ENCODE data around the gene COL16A1. TPM values are rescaled to one million over a fixed set of nuclear protein-coding genes. Genes with fewer than 3 reads are reported as not detected.

The COL16A1 gene
- polyA plus RNA-seq, 1 of the 3 experiments (the other 2 are of a cell fraction): 10.4 TPM

GRCh38 chr1:31644560-31645273, 59.1 kb downstream of the COL16A1 start, which contains the start of gene PEF1 (continued):
- TF ChIP-seq GABPA (IDR thresholded peaks at IDR 0.05; ENCODE audit: low read depth): peak; percentile 94
- no peak for TF ChIP-seq RXRA (IDR thresholded peaks at IDR 0.05; ENCODE audit: borderline replicate concordance, low read depth)
- peak; percentile 38 for TF ChIP-seq CHD2 (IDR thresholded peaks at IDR 0.05; ENCODE audit: low read length, partially characterized antibody)
- TF ChIP-seq RFX5 (IDR thresholded peaks at IDR 0.05; ENCODE audit: low read length): peak; percentile 82
- TF ChIP-seq NFIC (IDR thresholded peaks at IDR 0.05; ENCODE audit: borderline replicate concordance): no peak
- TF ChIP-seq USF2 (IDR thresholded peaks at IDR 0.05; ENCODE audit: borderline replicate concordance, low read depth, low read length): no peak
- no peak for TF ChIP-seq TCF12 (IDR thresholded peaks at IDR 0.05)
- no peak for TF ChIP-seq ZBTB33 (IDR thresholded peaks at IDR 0.05; ENCODE audit: borderline replicate concordance, low read depth)

GRCh38 chr1:31643976-31644559, 59.7 kb downstream of the COL16A1 start:
- peak overlapping the region; percentile 84 for H3K4me2 ChIP-seq
- no peak for DNase-seq
- H3K9ac ChIP-seq: peak overlapping the region; percentile 85
- peaks cover 9% of the 10 kb centered on the region for H3F3A ChIP-seq (replicated peaks; ENCODE audit: insufficient read depth)
- peaks cover 53% of the 10 kb centered on the region for H3K79me2 ChIP-seq (ENCODE audit: insufficient read depth)
- no peaks in the 10 kb centered on the region for H3K9me2 ChIP-seq
- H2AFZ ChIP-seq (ENCODE audit: low read depth): peak overlapping the region; percentile 77; the same call in 1 of the 2 replicates
- H3K27ac ChIP-seq (ENCODE audit: low read depth in 2 of 2, low read length in 1 of 2): peak overlapping the region; percentile 92 to 99
- no peaks in the 10 kb centered on the region for H3K27me3 ChIP-seq (ENCODE audit: insufficient read depth)
- H3K36me3 ChIP-seq (replicated peaks in 1 of 2; ENCODE audit: control insufficient read depth in 1 of 2, insufficient read depth in 2 of 2, low read length in 1 of 2): peaks cover 0 to 7% of the 10 kb centered on the region in 2 experiments
- H3K4me1 ChIP-seq (ENCODE audit: control insufficient read depth in 1 of 2, insufficient read depth in 2 of 2, low read depth in 1 of 2, low read length in 1 of 2): peaks cover 14 to 28% of the 10 kb centered on the region in 2 experiments; a peak in 3 of 4 replicates
- TF ChIP-seq SIN3A (IDR thresholded peaks at IDR 0.05; ENCODE audit: borderline replicate concordance, low read depth, low read length) (peak; percentile 55; the same call in 1 of the 2 replicates), GABPA (IDR thresholded peaks at IDR 0.05; ENCODE audit: low read depth) (no peak)
- CTCF ChIA-PET: interaction anchor here (0.8 to 2.6 kb wide), 9 partner anchors 11 to 80 kb away, joined by 3 to 12 read pairs (median 6); partner anchors contain the start of gene COL16A1
- peak overlapping the region; percentile 68 to 96 for H3K4me3 ChIP-seq (ENCODE audit: low read depth in 2 of 2, low read length in 1 of 2)
- peaks cover 4% of the 10 kb centered on the region; the same call in 1 of the 2 replicates for H4K20me1 ChIP-seq (ENCODE audit: insufficient read depth)
- H3K9me3 ChIP-seq: no peaks in the 10 kb centered on the region
- POLR2A ChIA-PET: interaction anchor here (1.4 to 1.9 kb wide), 2 partner anchors 15 to 119 kb away, joined by 4 to 13 read pairs; no protein-coding TSS in a partner anchor
- 2% methylated on average over 10 of the region's 18 CpGs for WGBS (ENCODE audit: low lambda C conversion rate)

Data from SK-N-SH (cell line).